GM18907 (cell line): ENCODE measurements around the gene MAML1.

Experiments
- ATAC-seq: cut with Tn5 transposase; IDR thresholded peaks from one replicate; pipeline ENCODE4 v1.9.1; 2021; ENCODE audit warnings: mild to moderate bottlenecking, moderate library complexity; ENCODE audit not compliant: unreplicated experiment

MAML1 gene

DNA sequence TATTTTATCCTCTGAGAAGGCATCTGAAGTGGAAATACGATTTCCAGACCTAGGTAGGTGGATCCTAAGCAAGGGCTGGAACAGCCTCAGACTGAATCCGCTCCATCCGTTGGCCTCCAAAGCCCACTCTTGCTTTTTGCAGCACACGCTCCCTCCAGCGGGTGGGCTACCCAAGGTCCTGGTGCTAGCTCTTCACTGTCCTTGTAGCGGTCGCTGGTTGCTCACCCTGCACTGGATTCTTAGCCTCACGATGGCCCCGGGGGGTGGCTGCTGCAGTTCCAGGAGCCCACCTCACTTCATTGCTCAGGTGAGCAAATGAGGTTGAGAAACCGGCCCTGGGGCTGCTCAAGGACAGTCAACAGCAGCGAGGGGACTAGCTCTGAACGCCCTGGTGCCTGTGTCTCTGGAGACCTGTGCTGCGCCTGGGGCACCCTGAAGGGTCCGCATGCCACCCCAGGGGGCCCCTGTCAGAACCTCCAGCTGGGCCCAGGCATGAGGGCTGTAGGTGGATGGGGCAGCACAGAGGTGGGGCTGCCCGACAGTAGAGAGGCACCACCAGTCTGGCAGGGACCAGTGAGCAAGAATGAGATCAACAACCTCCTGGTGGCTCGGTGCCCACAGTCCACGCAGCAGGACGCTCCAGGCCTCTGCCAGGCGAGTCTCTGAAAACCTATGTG is 69.7 kb downstream of the MAML1 start:
- ATAC-seq: no peak

DNA sequence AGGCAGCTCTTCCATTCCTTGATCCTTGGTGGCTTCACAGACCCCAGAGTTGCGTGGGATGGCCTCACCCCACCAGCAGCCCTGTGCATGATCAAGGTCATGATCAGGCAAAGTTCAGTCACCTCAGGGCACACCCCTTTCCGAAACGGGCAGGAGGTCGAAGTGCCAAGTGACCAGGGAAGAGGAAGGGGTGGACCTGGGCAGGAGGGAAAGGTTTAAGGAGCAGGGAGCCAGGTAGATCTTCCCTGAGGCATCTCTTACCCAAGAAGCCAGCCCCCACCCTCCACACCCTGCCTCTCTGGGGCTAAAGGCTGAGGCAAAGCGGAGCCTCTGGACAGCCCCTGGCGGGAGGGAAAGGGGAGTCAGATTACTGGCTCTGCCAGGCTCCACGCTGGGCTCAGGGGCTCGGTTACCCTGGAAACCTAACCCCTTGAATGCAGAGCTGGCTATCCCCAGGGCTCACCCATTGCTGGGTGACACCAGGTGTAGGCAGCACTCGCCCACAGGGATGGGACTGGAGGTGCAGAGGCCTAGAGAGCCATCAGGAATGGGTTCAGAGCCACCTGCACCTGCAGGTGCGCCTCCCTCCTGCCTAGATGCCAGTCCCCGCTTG is 70.4 kb downstream of the MAML1 start:
- no peak for ATAC-seq

DNA sequence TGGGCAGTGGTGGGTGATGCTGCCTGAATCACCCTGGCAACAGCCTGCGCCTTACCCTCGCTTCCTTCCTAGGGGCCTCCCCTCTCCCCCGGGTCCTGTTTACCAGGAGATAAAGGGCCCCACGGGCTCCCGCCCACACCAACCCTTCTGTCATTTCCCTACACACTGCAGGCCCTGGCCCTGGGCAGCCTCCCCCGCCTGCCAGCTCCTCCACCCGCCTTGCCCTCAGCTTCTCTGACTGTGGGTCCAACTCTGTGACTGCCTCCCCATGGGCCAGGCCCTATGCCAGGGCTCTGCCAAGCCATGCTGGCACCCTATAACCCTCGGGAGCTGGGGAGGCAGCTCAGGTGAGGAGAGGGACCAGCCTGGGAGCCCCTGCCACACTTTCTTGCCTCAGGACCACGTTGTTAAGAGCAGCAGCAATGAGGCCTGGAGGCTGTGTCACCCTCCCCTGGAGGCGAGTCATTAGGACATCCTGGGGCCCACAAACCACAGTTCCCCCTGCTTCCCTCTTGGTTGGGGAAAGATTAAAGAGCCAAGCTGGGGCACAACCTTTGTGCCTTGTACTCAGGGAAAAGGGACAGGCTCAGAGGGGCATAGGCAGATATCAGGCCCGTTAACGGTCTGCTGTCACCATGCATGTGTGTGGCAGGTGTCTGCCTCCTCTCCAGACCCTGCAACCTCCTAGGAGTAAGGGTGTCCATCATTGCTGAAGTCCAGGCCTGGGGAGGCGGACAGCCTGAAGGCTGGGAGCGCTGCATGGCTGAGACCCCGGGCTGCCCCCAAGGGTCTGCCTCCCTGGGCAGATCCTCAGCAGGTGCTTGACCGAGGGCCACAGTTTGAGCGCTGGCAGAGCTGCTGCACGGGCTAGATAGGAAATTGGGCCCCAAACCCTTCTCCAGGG is 71.3 kb downstream of the MAML1 start:
- ATAC-seq: no peak

DNA sequence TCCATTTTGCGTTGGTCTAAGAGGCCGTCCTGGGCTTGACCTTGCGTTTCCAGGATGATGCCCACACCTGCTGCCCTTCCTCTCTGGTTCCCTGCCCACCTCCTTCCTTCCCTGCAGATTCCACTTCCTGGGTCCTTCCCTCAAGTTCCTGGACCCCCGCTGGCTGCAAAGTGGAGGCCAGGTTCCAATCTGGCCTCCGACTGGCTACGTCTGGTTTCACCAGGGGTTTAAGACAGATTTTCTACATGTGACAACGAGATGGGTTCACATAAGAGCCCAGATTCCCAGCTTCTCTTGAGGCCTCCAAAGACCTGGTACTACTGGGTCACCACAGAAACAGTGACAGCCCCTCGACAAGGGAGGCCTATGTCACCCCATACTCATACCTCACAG is 71.9 kb downstream of the MAML1 start:
- ATAC-seq: no peak

DNA sequence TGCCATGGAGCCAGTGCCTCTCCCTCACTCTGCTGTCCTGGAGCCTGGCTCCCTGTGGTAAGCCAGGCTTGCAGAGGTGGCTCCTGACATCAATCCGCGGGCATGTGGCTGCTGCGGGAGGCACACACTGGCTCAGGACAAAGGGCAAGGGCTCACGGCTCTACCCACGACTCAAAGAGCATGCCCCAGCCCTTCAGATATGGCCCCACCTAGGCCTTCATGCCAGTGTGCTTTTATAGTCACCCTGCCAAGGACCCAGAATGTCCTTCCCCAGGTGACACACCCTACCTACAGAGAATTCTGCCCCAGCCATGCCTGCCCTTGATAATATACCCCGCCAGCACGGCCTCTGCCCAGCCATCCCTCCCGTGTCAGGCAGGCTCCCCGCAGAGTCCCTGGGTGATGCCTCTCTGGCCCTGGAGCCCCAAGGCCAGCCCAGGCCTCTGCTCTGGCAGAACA is 72.5 kb downstream of the MAML1 start:
- ATAC-seq: no peak

DNA sequence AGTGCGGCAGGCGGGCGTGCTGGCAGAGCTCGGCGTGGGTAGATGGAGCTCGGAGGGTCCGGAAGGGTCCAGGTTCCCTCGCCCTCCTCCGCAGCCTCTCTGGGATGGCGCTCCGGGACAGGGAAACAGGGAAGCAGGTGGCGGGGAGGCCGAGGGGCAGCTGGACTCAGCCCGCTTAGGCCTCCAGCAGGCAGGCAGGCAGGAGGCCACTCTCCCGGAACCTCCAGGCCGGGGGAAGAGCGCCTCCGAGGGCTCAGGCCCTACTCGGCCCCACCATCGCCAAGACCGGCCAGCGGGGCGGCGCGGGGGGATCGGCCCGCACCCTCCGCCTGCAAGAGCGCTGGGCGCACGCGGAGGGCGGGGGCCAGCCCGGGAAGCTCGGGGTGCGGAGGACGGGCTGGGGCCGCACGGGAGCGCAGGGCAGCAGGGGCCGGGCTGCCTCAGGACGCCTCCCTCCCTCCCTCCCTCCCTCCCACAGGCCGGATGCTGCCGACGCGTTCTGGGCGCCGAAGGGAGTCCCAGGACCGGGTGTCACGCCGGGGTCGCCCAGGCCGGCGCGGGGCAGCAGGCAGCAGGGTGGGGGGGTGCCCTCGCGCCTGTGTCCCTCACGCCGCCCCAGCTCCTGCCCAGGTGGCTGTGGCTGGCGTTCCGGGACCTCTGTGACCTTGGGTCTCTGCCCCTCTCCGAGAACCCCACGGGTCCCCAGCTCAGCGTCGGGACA is 73.1 kb downstream of the MAML1 start:
- ATAC-seq: peak; percentile 22

DNA sequence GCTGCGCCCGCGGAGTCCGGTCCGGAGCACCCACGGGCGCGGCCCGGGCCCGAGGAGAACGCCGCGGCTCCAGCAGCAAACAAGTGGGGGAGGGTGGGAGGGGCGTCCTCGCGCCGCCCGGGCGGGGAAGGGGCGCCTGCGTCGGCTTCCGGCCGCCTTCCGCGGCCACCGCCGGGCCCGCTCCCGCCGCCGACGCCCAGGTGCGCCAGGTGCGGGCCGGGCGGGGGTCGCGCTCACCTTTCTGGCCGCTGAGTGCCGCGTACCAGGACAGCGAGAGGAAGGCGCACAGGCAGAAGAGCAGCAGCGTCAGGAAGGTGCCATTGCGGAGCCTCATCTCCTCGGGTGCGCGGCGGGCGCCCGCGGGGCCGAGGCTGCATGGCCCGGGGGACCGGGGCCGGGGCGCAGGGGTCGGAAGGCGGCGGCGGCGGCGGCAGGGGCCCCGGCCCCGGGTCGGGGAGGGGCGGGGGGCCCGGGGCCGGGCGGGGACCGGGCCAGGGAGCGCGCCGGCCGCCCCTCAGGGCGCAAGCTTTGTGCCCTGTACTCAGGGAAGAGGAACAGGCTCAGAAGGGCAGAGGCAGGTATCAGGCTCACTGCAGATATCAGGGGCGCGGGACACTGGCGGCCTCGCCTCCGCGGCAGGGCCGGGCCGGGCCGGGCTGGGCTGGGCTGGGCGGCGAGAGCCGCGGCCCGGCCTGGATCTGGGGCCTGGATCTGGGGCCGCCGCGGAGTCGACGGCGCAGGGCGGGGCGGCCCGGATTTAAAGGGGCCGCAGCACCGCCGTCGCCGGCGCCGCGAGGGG is 73.8 kb downstream of the MAML1 start, which contains the start of gene MGAT4B:
TSS of gene MGAT4B (minus strand) at position 617 of the 799 bp plus-strand sequence. CDS start at position 334, 283 bp downstream.
- ATAC-seq: peak; percentile 57

DNA sequence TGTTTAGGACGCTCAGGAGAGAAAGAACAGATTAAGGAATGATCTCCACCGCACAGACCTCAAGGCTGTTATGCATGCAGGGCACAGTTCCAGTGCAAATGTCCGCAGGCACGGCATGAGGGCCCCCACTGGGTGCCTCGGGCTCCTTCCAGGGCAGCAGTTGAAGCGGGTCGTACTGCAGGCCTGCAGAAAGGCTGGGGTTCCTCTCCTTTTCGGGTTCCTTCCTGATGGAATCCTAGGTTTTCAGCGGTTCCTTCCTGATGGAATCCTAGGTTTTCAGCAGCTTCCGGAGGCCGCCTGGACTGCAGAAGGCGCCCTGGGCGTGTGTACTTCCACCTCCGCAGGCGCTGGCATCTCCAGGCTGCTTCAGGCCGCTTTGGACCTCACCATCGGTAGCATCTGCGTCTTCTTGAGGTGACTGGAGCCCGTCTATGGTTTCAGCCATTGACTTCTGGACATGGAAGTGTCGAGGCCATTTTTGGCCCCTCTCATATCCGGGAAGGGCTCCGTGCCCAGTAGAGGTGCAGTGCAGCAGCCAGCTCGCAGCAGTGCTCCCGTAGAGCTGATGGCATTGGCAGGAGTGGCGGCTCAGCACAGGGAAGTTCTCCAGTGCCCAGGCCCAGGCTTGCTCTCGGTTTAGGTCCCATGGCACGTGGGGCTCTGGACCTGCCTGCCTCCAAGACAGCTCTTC is 79.7 kb downstream of the MAML1 start:
- no peak for ATAC-seq

DNA sequence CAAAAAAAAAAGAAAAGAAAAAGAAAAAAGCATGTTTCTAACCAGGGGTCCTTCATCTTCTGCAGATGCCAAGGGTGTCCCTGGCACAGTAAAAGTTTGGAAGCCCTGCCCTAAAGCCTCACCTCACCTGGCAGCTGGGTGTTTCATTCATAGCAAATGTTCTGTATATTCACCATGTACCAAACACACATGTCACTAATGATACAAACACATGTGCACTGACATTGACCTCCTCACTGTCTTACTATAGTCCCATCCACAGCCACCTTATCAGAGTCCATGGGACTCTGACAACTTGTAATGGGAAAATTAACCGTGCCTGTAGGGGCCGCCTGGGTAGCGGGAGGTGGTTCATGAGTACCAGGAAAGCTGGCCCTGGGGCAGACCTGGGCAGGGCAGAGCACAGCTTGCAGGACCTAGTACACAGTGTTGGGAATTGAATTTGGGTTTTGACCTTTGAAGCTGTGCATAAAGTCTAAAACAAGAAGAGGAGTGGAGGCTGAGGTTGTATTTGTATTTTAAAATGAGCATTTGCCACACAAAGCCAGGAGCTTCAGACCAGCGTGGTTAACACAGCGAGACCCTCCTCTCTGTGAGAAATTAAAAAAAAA is 80.5 kb downstream of the MAML1 start:
- no peak for ATAC-seq

DNA sequence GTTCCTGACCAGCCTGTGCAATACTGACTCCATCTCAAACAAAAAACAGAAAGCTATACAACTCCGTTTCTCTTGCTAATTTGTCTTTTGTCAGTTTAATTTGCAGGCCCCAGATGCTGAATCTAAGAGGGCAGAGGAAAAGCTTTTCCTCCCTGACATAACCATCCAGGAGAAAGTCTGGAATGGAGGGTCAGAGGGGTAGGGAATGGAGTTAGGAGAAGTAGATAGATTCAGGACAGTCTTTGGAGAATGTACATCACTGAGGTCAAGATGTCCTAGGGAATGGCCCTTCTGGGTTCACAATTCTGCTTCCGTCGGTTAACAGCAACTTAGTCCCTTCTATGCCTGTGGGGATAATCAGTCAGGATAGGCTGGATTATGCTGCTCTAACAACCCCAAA is 81.5 kb downstream of the MAML1 start:
- no peak for ATAC-seq

DNA sequence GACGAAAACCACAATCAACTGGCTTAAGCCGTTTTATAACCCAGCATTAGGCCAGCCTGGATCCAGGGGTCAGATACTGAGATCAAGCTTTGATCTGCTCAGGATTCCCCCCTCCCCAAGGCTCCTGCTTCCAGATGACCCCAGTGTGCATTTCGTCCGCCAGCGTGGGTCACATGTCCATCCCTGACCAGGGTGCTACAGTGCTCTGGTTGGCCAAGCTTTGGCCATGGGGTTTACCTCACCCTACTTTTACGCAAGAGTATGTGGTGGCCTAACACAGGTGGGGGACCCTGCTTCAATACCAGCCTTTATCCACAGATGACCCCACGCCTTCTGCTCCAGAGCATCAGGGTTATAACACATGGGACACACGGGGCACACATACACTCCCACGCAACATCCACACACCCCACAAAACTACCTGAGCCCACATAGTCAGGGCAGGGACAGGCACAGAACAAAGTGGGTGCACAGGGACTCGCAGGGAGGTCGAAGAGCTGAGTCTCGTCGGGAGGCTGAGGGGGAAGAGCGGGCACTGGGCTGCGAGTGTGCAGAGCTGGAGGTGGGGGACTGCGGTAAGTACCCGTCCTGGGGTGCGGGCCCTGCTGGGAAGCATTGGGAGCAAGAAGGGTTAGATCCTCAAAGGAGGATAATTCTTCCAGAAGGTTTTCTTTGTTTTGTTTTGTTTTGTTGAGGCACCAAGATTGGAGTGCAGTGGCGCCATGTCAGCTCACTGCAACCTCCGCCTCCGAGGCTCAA is 83.0 kb downstream of the MAML1 start:
- no peak for ATAC-seq

DNA sequence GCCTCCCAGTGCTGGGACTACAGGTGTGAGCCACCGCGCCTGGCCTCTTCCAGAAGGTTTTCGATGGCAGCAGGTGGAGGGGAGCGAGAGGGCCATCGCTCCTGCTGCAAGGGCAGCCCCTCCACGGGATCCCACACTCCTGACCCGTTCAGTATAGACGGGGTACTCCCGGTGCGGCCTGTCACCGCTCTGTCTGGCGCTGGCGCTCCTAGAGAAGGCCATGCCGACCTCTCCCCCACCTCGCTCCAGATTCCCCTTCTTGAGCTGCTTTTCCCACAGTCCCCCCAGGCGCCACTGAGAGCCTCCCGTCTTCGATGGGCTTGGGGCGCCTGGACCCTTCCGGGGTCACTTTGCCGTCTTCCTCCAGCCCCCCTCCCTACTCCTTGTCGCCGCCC is 83.8 kb downstream of the MAML1 start:
- no peak for ATAC-seq

DNA sequence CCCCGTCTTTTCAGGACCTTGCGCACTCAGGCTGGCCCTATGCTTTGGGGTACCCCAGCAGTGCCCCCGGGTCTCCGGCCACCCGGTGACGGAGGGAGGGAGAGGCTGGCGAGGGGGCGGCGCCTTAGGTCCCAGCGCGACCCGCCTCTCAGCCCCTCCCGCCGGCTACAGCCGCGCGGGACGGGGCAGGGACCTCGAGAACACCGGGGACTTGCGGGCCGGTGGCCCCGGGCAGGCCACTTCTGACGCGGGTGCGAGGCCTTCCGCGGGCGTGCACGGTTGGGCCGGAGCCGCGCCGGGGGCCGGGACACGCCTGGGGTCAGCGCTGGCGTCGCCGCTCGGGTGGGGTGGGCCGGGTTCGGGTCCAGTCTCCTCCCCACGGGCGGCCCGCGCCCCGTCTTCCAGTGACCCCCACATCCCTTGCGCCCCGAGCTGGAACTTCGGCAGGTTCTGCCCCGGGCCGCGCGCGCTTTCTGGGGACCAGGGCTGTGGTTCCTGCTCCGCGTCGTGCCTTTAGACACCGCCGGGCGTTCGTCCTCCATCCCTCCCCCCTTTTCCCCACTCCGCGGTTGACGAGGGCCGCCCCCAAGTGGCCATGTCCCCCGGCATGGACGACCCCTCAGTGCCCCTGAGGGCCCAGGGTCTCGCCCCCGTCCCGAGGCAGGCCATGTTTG is 84.3 kb downstream of the MAML1 start:
- ATAC-seq: no peak

DNA sequence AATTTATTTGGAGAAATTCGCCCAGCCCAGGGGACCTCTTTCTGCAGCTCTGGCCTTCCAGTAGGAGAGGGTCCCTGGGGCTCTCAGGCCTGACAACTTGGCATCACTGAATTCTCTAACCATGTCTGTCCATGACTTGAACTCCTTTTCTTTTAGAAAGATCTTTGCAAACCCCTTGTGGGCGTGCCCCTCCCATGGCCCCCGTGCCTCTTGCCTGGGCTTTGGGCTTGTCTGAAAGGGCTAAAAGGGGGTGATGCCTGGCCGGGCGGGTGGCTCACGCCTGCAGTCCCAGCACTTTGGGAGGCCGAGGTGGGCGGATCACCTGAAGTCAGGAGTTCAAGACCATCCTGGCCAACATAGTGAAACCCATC is 84.8 kb downstream of the MAML1 start:
- no peak for ATAC-seq

DNA sequence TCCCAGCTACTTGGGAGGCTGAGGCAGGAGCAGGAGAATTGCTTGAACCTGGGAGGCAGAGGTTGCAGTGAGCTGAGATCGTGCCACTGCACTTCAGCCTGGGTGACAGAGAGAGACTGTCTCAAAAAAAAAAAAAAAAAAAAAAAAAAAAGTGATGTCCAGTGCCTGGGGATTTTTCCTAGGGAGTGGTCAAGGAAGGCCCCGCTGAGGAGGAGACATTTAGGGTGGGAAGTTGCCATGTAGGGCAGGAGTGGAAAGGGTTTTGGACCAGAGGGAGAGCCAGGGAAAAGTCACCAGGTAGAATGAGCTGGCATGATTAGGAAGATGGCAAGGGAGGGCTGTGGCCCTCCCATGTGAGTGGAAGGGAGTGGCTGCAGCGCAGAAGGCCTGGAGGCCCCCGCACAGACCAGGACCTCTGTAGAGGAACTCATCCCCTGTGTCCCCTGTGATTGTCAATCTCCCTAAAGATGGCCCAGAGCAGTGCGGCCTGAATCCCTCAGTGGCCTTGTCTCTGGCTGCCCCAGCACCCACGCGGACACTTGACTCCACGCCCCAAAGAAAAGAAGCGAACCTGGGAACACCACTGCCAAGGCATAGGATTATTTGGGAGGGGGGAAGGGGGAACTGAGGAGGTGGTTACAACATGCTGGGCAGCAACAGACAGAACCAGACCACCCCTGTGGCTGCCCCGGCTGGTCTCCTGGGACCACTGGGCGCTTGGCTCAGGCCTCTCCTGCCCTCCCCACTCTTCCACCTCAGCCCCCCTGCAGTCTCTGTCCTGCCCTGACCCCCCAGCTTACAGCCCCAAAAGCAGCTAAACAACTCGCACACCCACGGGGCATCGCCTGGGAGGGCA is 85.5 kb downstream of the MAML1 start:
- ATAC-seq: no peak

DNA sequence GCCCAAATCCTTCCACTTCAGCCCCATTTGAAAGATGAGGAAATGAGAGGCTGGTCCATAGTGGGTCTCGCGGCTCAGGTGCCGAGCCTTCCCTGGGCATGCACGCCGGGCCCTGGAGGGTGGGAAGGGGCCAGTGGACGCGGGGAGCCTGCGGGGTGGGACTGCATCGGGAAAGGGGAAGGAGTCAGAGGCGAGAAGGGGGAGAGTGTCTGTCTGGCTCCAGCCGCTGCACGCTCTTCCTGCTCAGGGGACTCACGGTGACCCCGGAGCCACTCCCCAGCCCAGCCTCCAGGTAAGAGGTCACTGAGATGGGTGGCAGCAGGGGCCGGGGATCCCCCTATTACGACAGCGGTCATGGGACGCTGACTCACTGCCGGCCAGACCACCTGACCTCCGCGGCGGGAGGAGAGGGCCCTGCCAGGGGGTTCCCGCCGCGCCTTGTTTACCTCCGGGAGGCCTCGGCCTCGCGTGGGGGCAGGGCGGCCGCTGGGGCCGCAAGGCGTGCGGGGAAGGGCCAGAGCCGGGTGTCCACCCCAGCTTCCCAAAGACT is 86.2 kb downstream of the MAML1 start:
- peak; percentile 66 for ATAC-seq
